ENCODE measurements around the gene PABPC1L.

Gene PABPC1L

GRCh38 chr20:44910690-44911262 is 916 bp downstream of the PABPC1L start:
- Histone ChIP-seq H3K27ac (no peak overlapping the region), H3K9me3 (ENCODE audit: low read depth, low read length) (no peaks in the 10 kb centered on the region), H3K9ac (ENCODE audit: insufficient read length) (no peak overlapping the region), H3K4me3 (peak overlapping the region; percentile 89), H3K36me3 (ENCODE audit: insufficient read depth, low read length) (peaks cover 21% of the 10 kb centered on the region)
- no peak for DNase-seq (ENCODE audit: low read depth, low spot score)
- TF ChIP-seq FOXP2 (optimal IDR thresholded peaks at IDR 0.05; ENCODE audit: control extremely low read depth, extremely low read length, insufficient read depth) (no peak), POLR2AphosphoS5 (IDR thresholded peaks at IDR 0.05; ENCODE audit: borderline replicate concordance, low read depth, low read length) (no peak), EZH2 (IDR thresholded peaks at IDR 0.05) (no peak)

GRCh38 chr20:44911264-44911921 is 1.5 kb downstream of the PABPC1L start:
- Histone ChIP-seq H3K9ac (ENCODE audit: insufficient read length) (no peak overlapping the region), H3K9me3 (ENCODE audit: low read depth, low read length) (no peaks in the 10 kb centered on the region), H3K4me3 (no peak overlapping the region), H3K27ac (no peak overlapping the region), H3K36me3 (ENCODE audit: insufficient read depth, low read length) (peaks cover 15% of the 10 kb centered on the region)
- no peak for DNase-seq (ENCODE audit: low read depth, low spot score)
- no peak for TF ChIP-seq FOXP2 (optimal IDR thresholded peaks at IDR 0.05; ENCODE audit: control extremely low read depth, extremely low read length, insufficient read depth)
- TF ChIP-seq EZH2 (IDR thresholded peaks at IDR 0.05) = no peak
- no peak for TF ChIP-seq POLR2AphosphoS5 (IDR thresholded peaks at IDR 0.05; ENCODE audit: borderline replicate concordance, low read depth, low read length)

GRCh38 chr20:44912189-44912588 is 2.3 kb downstream of the PABPC1L start:
- peaks cover 12% of the 10 kb centered on the region; the same call in 1 of the 2 replicates for H3K36me3 ChIP-seq (ENCODE audit: insufficient read depth, low read length)
- DNase-seq (ENCODE audit: low read depth, low spot score) = no peak
- no peak overlapping the region for H3K9ac ChIP-seq (ENCODE audit: insufficient read length)
- no peak overlapping the region for H3K27ac ChIP-seq
- TF ChIP-seq POLR2AphosphoS5 (IDR thresholded peaks at IDR 0.05; ENCODE audit: borderline replicate concordance, low read depth, low read length) = no peak
- no peak for TF ChIP-seq FOXP2 (optimal IDR thresholded peaks at IDR 0.05; ENCODE audit: control extremely low read depth, extremely low read length, insufficient read depth)
- no peak for TF ChIP-seq EZH2 (IDR thresholded peaks at IDR 0.05)
- H3K9me3 ChIP-seq (ENCODE audit: low read depth, low read length) = no peaks in the 10 kb centered on the region
- H3K4me3 ChIP-seq = no peak overlapping the region

GRCh38 chr20:44914924-44915323 is 5.1 kb downstream of the PABPC1L start:
- Histone ChIP-seq H3K36me3 (ENCODE audit: insufficient read depth, low read length) (peaks cover 10% of the 10 kb centered on the region; the same call in 1 of the 2 replicates), H3K9ac (ENCODE audit: insufficient read length) (no peak overlapping the region), H3K4me3 (no peak overlapping the region), H3K9me3 (ENCODE audit: low read depth, low read length) (no peaks in the 10 kb centered on the region), H3K27ac (no peak overlapping the region)
- no peak for DNase-seq (ENCODE audit: low read depth, low spot score)
- TF ChIP-seq POLR2AphosphoS5 (IDR thresholded peaks at IDR 0.05; ENCODE audit: borderline replicate concordance, low read depth, low read length) (no peak), EZH2 (IDR thresholded peaks at IDR 0.05) (no peak)

- DNase-seq (ENCODE audit: low read depth, low spot score) = no peak
Measured at GRCh38 chr20:44916586-44916985, 6.7 kb downstream of the PABPC1L start.

GRCh38 chr20:44917399-44917798 is 7.5 kb downstream of the PABPC1L start:
- Histone ChIP-seq H3K4me3 (no peak overlapping the region), H3K9ac (ENCODE audit: insufficient read length) (no peak overlapping the region), H3K27ac (no peak overlapping the region), H3K9me3 (ENCODE audit: low read depth, low read length) (no peaks in the 10 kb centered on the region), H3K36me3 (ENCODE audit: insufficient read depth, low read length) (peaks cover 10% of the 10 kb centered on the region; the same call in 1 of the 2 replicates)
- no peak for DNase-seq (ENCODE audit: low read depth, low spot score)
- TF ChIP-seq FOXP2 (optimal IDR thresholded peaks at IDR 0.05; ENCODE audit: control extremely low read depth, extremely low read length, insufficient read depth) = no peak

More at GRCh38 chr20:44916586-44916985, 6.7 kb downstream of the PABPC1L start:
- no peak overlapping the region for H3K27ac ChIP-seq
- H3K36me3 ChIP-seq (ENCODE audit: insufficient read depth, low read length) = peaks cover 10% of the 10 kb centered on the region; the same call in 1 of the 2 replicates
- no peak for TF ChIP-seq FOXP2 (optimal IDR thresholded peaks at IDR 0.05; ENCODE audit: control extremely low read depth, extremely low read length, insufficient read depth)
- TF ChIP-seq POLR2AphosphoS5 (IDR thresholded peaks at IDR 0.05; ENCODE audit: borderline replicate concordance, low read depth, low read length) = no peak
- TF ChIP-seq EZH2 (IDR thresholded peaks at IDR 0.05) = no peak
- no peaks in the 10 kb centered on the region for H3K9me3 ChIP-seq (ENCODE audit: low read depth, low read length)
- no peak overlapping the region for H3K9ac ChIP-seq (ENCODE audit: insufficient read length)
- H3K4me3 ChIP-seq = no peak overlapping the region

GRCh38 chr20:44918342-44918741 is 8.5 kb downstream of the PABPC1L start:
- H3K27ac ChIP-seq = no peak overlapping the region
- H3K9me3 ChIP-seq (ENCODE audit: low read depth, low read length) = no peaks in the 10 kb centered on the region
- H3K4me3 ChIP-seq = no peak overlapping the region
- TF ChIP-seq POLR2AphosphoS5 (IDR thresholded peaks at IDR 0.05; ENCODE audit: borderline replicate concordance, low read depth, low read length) (no peak), EZH2 (IDR thresholded peaks at IDR 0.05) (no peak), FOXP2 (optimal IDR thresholded peaks at IDR 0.05; ENCODE audit: control extremely low read depth, extremely low read length, insufficient read depth) (no peak)
- H3K9ac ChIP-seq (ENCODE audit: insufficient read length) = no peak overlapping the region
- DNase-seq (ENCODE audit: low read depth, low spot score) = no peak
- H3K36me3 ChIP-seq (ENCODE audit: insufficient read depth, low read length) = peaks cover 5% of the 10 kb centered on the region; the same call in 1 of the 2 replicates

GRCh38 chr20:44918761-44919160 is 8.9 kb downstream of the PABPC1L start:
- H3K9me3 ChIP-seq (ENCODE audit: low read depth, low read length) = no peaks in the 10 kb centered on the region
- H3K4me3 ChIP-seq = no peak overlapping the region
- no peak overlapping the region for H3K27ac ChIP-seq
- DNase-seq (ENCODE audit: low read depth, low spot score) = no peak
- peaks cover 5% of the 10 kb centered on the region; the same call in 1 of the 2 replicates for H3K36me3 ChIP-seq (ENCODE audit: insufficient read depth, low read length)
- no peak overlapping the region for H3K9ac ChIP-seq (ENCODE audit: insufficient read length)
- no peak for TF ChIP-seq EZH2 (IDR thresholded peaks at IDR 0.05)
- no peak for TF ChIP-seq POLR2AphosphoS5 (IDR thresholded peaks at IDR 0.05; ENCODE audit: borderline replicate concordance, low read depth, low read length)
- TF ChIP-seq FOXP2 (optimal IDR thresholded peaks at IDR 0.05; ENCODE audit: control extremely low read depth, extremely low read length, insufficient read depth) = no peak

Data from SK-N-MC (cell line).